Osteoblast (primary cell): Measurements from ENCODE around the gene ZNF605. TPM values are rescaled to one million over a fixed set of nuclear protein-coding genes. Genes with fewer than 3 reads are reported as not detected.
A peak's percentile ranks its signal among the peaks of the same experiment; 100 is the strongest.

Experiments
- DNase-seq: peaks from one replicate; pipeline ENCODE4 v3.0.0; 2011; ENCODE audit warnings: low spot score, mixed read lengths; ENCODE audit not compliant: insufficient read length; ENCODE audit errors: missing footprints
- H2AFZ ChIP-seq: 2 replicates; pipeline ENCODE4 v1.6.0; 2011; ENCODE audit warnings: mild to moderate bottlenecking, low read length
- H3K27ac ChIP-seq: 2 replicates; pipeline ENCODE4 v1.5.1; 2011; ENCODE audit warnings: mild to moderate bottlenecking, low read depth, low read length, moderate library complexity
- H3K27me3 ChIP-seq: 2 replicates; pipeline ENCODE4 v1.6.0; 2012; ENCODE audit warnings: mild to moderate bottlenecking, control low read depth, inconsistent platforms, low read length, moderate library complexity; ENCODE audit not compliant: insufficient read depth
- H3K36me3 ChIP-seq: 2 replicates; pipeline ENCODE4 v1.5.1; 2011; ENCODE audit warnings: mild to moderate bottlenecking, low read length, control low read depth, moderate library complexity; ENCODE audit not compliant: insufficient read depth
- H3K4me1 ChIP-seq: 2 replicates; pipeline ENCODE4 v1.5.1; 2011; ENCODE audit warnings: mild to moderate bottlenecking, low read length, control low read depth, moderate library complexity; ENCODE audit not compliant: insufficient read depth
- H3K4me2 ChIP-seq: 2 replicates; pipeline ENCODE4 v1.6.0; 2011; ENCODE audit warnings: mild to moderate bottlenecking, low read length; ENCODE audit not compliant: insufficient read depth
- H3K4me3 ChIP-seq: fragments of 200-600 bp; sonication (generic); 3 replicates; pipeline ENCODE4 v1.5.1; 2012; ENCODE audit warnings: mild to moderate bottlenecking, low read length, inconsistent platforms; ENCODE audit not compliant: insufficient read depth
- H3K79me2 ChIP-seq: 2 replicates; pipeline ENCODE4 v1.6.0; 2012; ENCODE audit warnings: mild to moderate bottlenecking, low read length, control low read depth, inconsistent platforms; ENCODE audit not compliant: insufficient read depth
- H3K9me3 ChIP-seq: 2 replicates; pipeline ENCODE4 v1.5.1; 2011; ENCODE audit warnings: low read depth, low read length, control low read depth
- H4K20me1 ChIP-seq: 2 replicates; pipeline ENCODE4 v1.6.0; 2012; ENCODE audit warnings: mild to moderate bottlenecking, low read length, control low read depth; ENCODE audit not compliant: insufficient read depth
- total RNA-seq: library from RNA; depleted of rRNA; stranded (reverse); fragments of >200 nt; gene quantifications from 2 replicates; pipeline ENCODE4 v1.2.3, GENCODE V29; 2012
- TF ChIP-seq, protein P1 (sequence below): IDR thresholded peaks from 2 replicates; pipeline ENCODE4 v1.5.1; 2011; ENCODE audit warnings: mild to moderate bottlenecking, low read depth, low read length, moderate library complexity; ENCODE audit errors: extremely low read depth

Gene ZNF605
- total RNA-seq, 1 donor: 10.9 TPM

DNA sequence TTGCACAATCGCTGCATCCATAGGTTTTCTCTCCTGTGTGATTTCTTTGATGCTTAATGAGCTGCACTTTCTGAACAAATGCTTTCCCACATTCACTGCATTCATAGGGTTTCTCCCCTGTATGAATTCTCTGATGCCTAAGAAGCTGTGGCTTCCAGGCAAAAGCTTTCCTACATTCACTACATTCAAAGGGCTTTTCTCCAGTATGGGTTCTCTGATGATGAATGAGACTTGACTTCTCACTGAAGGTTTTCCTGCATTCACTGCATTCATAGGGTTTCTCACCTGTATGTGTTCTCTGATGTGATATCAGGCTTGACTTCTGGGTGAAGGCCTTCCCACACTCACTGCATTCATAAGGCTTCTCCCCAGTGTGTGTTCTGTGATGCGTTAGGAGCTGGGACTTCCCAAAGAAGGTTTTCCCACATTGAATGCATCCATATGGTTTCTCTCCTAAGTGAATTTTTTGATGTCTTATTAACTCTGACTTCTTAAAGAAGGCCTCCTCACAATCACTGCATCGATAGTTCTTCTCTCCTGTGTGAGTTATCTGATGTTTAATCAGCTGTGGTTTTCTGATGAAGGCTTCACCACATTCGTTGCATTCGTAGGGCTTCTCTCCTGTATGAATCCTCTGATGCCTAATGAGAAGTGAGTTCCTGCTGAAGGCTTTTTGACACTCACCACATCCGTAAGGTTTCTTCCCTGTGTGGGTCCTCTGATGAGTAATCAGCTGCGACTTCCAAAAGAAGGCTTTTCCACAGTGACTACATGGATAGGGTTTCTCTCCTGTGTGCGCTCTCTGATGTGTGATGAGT is 30.3 kb downstream of the ZNF605 start:
- no peak for DNase-seq
- TF ChIP-seq, protein P1, sequence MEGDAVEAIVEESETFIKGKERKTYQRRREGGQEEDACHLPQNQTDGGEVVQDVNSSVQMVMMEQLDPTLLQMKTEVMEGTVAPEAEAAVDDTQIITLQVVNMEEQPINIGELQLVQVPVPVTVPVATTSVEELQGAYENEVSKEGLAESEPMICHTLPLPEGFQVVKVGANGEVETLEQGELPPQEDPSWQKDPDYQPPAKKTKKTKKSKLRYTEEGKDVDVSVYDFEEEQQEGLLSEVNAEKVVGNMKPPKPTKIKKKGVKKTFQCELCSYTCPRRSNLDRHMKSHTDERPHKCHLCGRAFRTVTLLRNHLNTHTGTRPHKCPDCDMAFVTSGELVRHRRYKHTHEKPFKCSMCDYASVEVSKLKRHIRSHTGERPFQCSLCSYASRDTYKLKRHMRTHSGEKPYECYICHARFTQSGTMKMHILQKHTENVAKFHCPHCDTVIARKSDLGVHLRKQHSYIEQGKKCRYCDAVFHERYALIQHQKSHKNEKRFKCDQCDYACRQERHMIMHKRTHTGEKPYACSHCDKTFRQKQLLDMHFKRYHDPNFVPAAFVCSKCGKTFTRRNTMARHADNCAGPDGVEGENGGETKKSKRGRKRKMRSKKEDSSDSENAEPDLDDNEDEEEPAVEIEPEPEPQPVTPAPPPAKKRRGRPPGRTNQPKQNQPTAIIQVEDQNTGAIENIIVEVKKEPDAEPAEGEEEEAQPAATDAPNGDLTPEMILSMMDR: no peak

DNA sequence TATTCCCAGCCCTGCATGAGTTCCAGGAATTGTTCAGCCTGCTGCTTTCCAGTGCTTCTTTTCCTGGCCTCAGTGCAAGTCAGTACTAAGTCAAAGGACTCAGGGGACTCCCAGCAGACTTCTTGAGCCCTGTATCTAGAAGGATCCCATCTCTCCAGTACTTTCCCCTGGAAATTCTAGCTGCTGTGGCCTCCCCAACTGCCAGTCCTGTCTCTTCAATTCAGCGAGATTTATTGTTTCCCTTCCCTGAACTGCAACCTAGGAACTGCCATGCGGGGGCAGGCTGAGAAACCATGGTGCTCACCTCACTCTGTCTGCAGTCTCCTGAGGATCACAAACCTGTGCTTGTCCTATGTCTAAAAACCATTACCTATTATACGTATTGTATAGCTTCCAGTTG is 31.8 kb downstream of the ZNF605 start:
- DNase-seq: no peak
- Histone ChIP-seq H3K4me1 (no peaks in the 10 kb centered on the region), H3K79me2 (no peaks in the 10 kb centered on the region), H4K20me1 (no peaks in the 10 kb centered on the region), H2AFZ (no peak overlapping the region), H3K4me3 (no peak overlapping the region), H3K27ac (no peak overlapping the region), H3K9me3 (peaks cover 50% of the 10 kb centered on the region), H3K27me3 (no peaks in the 10 kb centered on the region), H3K36me3 (peaks cover 10% of the 10 kb centered on the region), H3K4me2 (no peak overlapping the region)
- TF ChIP-seq, protein P1: no peak

More for the DNA sequence above, 30.3 kb downstream of the ZNF605 start:
- Histone ChIP-seq H3K27ac (no peak overlapping the region), H3K79me2 (no peaks in the 10 kb centered on the region), H3K4me2 (no peak overlapping the region), H3K36me3 (peaks cover 21% of the 10 kb centered on the region), H3K4me3 (no peak overlapping the region), H2AFZ (no peak overlapping the region), H4K20me1 (no peaks in the 10 kb centered on the region), H3K4me1 (no peaks in the 10 kb centered on the region), H3K9me3 (peaks cover 56% of the 10 kb centered on the region), H3K27me3 (no peaks in the 10 kb centered on the region)

DNA sequence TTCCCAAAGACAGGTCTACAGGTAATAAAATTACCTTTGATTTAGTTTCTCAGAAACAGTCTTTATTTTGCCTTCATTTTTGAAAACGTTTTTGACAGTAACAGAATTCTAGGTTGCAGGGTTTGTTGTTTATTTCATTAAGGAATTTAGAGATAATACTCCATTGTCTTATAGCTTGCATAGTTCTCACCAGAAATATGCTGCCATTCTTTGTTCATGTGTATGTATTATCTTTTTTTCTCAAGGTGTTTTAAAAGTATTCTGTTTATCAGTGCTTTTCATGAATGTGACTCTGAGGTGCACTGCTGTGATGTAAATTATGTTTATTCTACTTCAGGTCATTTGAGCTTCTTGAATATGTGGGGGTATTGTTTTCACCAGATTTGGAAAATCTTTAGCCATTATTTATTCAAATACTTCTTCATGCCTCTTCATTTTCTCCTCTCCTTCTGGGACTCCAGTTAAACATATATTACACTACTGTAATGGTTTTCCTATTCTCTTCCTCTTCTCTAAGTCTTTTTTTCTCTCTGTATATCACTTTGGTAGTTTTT is 32.7 kb downstream of the ZNF605 start:
- no peaks in the 10 kb centered on the region for H3K27me3 ChIP-seq
- H4K20me1 ChIP-seq: no peaks in the 10 kb centered on the region
- no peaks in the 10 kb centered on the region for H3K4me1 ChIP-seq
- peaks cover 47% of the 10 kb centered on the region for H3K9me3 ChIP-seq
- H3K36me3 ChIP-seq: peaks cover 10% of the 10 kb centered on the region
- H3K79me2 ChIP-seq: no peaks in the 10 kb centered on the region
- no peak overlapping the region for H2AFZ ChIP-seq
- no peak overlapping the region for H3K4me3 ChIP-seq
- no peak overlapping the region for H3K27ac ChIP-seq
- DNase-seq: no peak
- TF ChIP-seq, protein P1: no peak
- no peak overlapping the region for H3K4me2 ChIP-seq

GRCh38 chr12:132922676-132923075 is 33.4 kb downstream of the ZNF605 start:
- Histone ChIP-seq H3K36me3 (peaks cover 10% of the 10 kb centered on the region), H3K9me3 (peaks cover 47% of the 10 kb centered on the region)
- DNase-seq: peak; percentile 22

More at GRCh38 chr12:132922676-132923075, 33.4 kb downstream of the ZNF605 start:
- TF ChIP-seq, protein P1: no peak
- H3K27ac ChIP-seq: no peak overlapping the region
- H3K4me3 ChIP-seq: no peak overlapping the region
- H3K79me2 ChIP-seq: no peaks in the 10 kb centered on the region
- no peak overlapping the region for H3K4me2 ChIP-seq
- no peaks in the 10 kb centered on the region for H3K4me1 ChIP-seq
- no peak overlapping the region for H2AFZ ChIP-seq
- H4K20me1 ChIP-seq: no peaks in the 10 kb centered on the region
- no peaks in the 10 kb centered on the region for H3K27me3 ChIP-seq
